Measurements from ENCODE around the gene SCAMP4. TPM values are rescaled to one million over a fixed set of nuclear protein-coding genes. Genes with fewer than 3 reads are reported as not detected.
A peak's percentile ranks its signal among the peaks of the same experiment; 100 is the strongest.

SCAMP4 gene
- polyA plus RNA-seq = 10 to 100 TPM; 31.3 to 39.4 (median 36.0) TPM
- long read RNA-seq, donor 1 = 0 reads
- long read RNA-seq, donor 2, partial matches to known transcripts = 0 of 4 reads
- long read RNA-seq, donor 2, other reads (novel, unspliced or antisense) = 0 of 4 reads
- long read RNA-seq, donor 3, transcript SCAMP4-201 (7 exons, 2,684 nt) = major isoform, 5 of 16 reads
- long read RNA-seq, donor 3, partial matches to known transcripts = 5 of 16 reads
- long read RNA-seq, donor 3, other reads (novel, unspliced or antisense) = 0 of 16 reads
- long read RNA-seq, donor 4 = 0 reads
- long read RNA-seq, donor 5, partial matches to known transcripts = 0 of 1 reads
- long read RNA-seq, donor 5, other reads (novel, unspliced or antisense) = 0 of 1 reads
- long read RNA-seq, donor 6, partial matches to known transcripts = 14 of 18 reads
- long read RNA-seq, donor 6, other reads (novel, unspliced or antisense) = 0 of 18 reads
- long read RNA-seq, donor 7, partial matches to known transcripts = 0 of 8 reads
- long read RNA-seq, donor 7, other reads (novel, unspliced or antisense) = 0 of 8 reads
- long read RNA-seq, donor 8, partial matches to known transcripts = 0 of 2 reads
- long read RNA-seq, donor 8, other reads (novel, unspliced or antisense) = 0 of 2 reads
- long read RNA-seq, donor 9, partial matches to known transcripts = 0 of 2 reads
- long read RNA-seq, donor 9, other reads (novel, unspliced or antisense) = 0 of 2 reads
- long read RNA-seq, donor 10, transcript SCAMP4-207 (2 exons, 2,973 nt) = major isoform, 7 of 16 reads
- long read RNA-seq, donor 10, transcript SCAMP4-201 (7 exons, 2,684 nt) = major isoform, 7 of 16 reads
- long read RNA-seq, donor 10, partial matches to known transcripts = 0 of 16 reads
- long read RNA-seq, donor 10, other reads (novel, unspliced or antisense) = 0 of 16 reads

GRCh38 chr19:1905110-1905862, at the start of gene SCAMP4, which contains the start of gene ADAT3:
Gene SCAMP4 (plus strand): TSS chr19:1905399. CDS start chr19:1915020, 9,621 bp downstream.
Gene ADAT3 (plus strand): TSS chr19:1905399. CDS start chr19:1912048, 6,649 bp downstream.
- H3K4me1 ChIP-seq (ENCODE audit: control insufficient read depth in 3 of 3, insufficient read depth in 2 of 3, low read depth in 1 of 3, low read length in 2 of 3) = peaks cover 3 to 26% (median 3%) of the 10 kb centered on the region in 3 donors
- WGBS, 3 donors = 0 to 2% (median 1%) methylated on average over 56 to 92 of the region's 92 CpGs
- FAIRE-seq (no peak), DNase-seq (peak; percentile 99)
- peak within 1 kb of the TSS; percentile 35 to 87 (median 84) for H3K27ac ChIP-seq (ENCODE audit: low read depth in 1 of 3, low read length in 2 of 3)
- H3K4me3 ChIP-seq (ENCODE audit: low read depth in 1 of 3, low read length in 3 of 3) = peak within 1 kb of the TSS; percentile 51 to 80 (median 72)
- no peaks in the 10 kb centered on the region for H3K27me3 ChIP-seq (ENCODE audit: control insufficient read depth in 3 of 3, insufficient read depth in 3 of 3, low read length in 3 of 3)
- H3K36me3 ChIP-seq (ENCODE audit: control insufficient read depth in 3 of 3, insufficient read depth in 2 of 3, low read depth in 1 of 3, low read length in 3 of 3) = peaks cover 0 to 34% (median 0%) of the 10 kb centered on the region in 3 donors
- peaks cover 0 to 4% of the 10 kb centered on the region in 2 donors for H3K9me3 ChIP-seq (ENCODE audit: control insufficient read depth in 2 of 2, insufficient read depth in 1 of 2, low read depth in 1 of 2, low read length in 1 of 2)

- no peak for FAIRE-seq
- H3K36me3 ChIP-seq (ENCODE audit: control insufficient read depth in 3 of 3, insufficient read depth in 2 of 3, low read depth in 1 of 3, low read length in 3 of 3) = peaks cover 0 to 38% (median 0%) of the 10 kb centered on the region in 3 donors
- H3K4me1 ChIP-seq (ENCODE audit: control insufficient read depth in 3 of 3, insufficient read depth in 2 of 3, low read depth in 1 of 3, low read length in 2 of 3) = peaks cover 24 to 89% (median 32%) of the 10 kb centered on the region in 3 donors
- peak in 1 of 2 donors; percentile 49 for DNase-seq
- no peaks in the 10 kb centered on the region for H3K27me3 ChIP-seq (ENCODE audit: control insufficient read depth in 3 of 3, insufficient read depth in 3 of 3, low read length in 3 of 3)
- WGBS, 3 donors = 9 to 13% (median 11%) methylated on average over 13 of the region's 13 CpGs
- H3K27ac ChIP-seq (ENCODE audit: low read depth in 1 of 3, low read length in 2 of 3) = peak overlapping the region; percentile 96 to 98 (median 96)
- peak overlapping the region in 2 of 3 donors; percentile 3 to 62 for H3K4me3 ChIP-seq (ENCODE audit: low read depth in 1 of 3, low read length in 3 of 3)
- no peaks in the 10 kb centered on the region for H3K9me3 ChIP-seq (ENCODE audit: control insufficient read depth in 2 of 2, insufficient read depth in 1 of 2, low read depth in 1 of 2, low read length in 1 of 2)
Measured at GRCh38 chr19:1855828-1856255, 49.4 kb upstream of the SCAMP4 start.

- WGBS, 3 donors = 21 to 27% (median 25%) methylated on average over 6 of the region's 6 CpGs
- Histone ChIP-seq H3K4me1 (ENCODE audit: control insufficient read depth in 3 of 3, insufficient read depth in 2 of 3, low read depth in 1 of 3, low read length in 2 of 3) (peaks cover 27 to 92% (median 35%) of the 10 kb centered on the region in 3 donors), H3K27ac (ENCODE audit: low read depth in 1 of 3, low read length in 2 of 3) (peak overlapping the region; percentile 96 to 98 (median 96))
Measured at GRCh38 chr19:1856345-1856697, 48.9 kb upstream of the SCAMP4 start.

GRCh38 chr19:1856698-1857603, 48.2 kb upstream of the SCAMP4 start:
- H3K36me3 ChIP-seq (ENCODE audit: control insufficient read depth in 3 of 3, insufficient read depth in 2 of 3, low read depth in 1 of 3, low read length in 3 of 3) = peaks cover 0 to 39% (median 0%) of the 10 kb centered on the region in 3 donors
- peak overlapping the region; percentile 96 to 98 (median 96) for H3K27ac ChIP-seq (ENCODE audit: low read depth in 1 of 3, low read length in 2 of 3)
- H3K4me3 ChIP-seq (ENCODE audit: low read depth in 1 of 3, low read length in 3 of 3) = peak overlapping the region; percentile 31 to 62 (median 46)
- no peaks in the 10 kb centered on the region for H3K27me3 ChIP-seq (ENCODE audit: control insufficient read depth in 3 of 3, insufficient read depth in 3 of 3, low read length in 3 of 3)
- FAIRE-seq (no peak), DNase-seq (peak; percentile 96 to 97)
- H3K4me1 ChIP-seq (ENCODE audit: control insufficient read depth in 3 of 3, insufficient read depth in 2 of 3, low read depth in 1 of 3, low read length in 2 of 3) = peaks cover 27 to 94% (median 40%) of the 10 kb centered on the region in 3 donors
- WGBS, 3 donors = 1 to 2% (median 2%) methylated on average over 44 to 73 of the region's 73 CpGs
- no peaks in the 10 kb centered on the region for H3K9me3 ChIP-seq (ENCODE audit: control insufficient read depth in 2 of 2, insufficient read depth in 1 of 2, low read depth in 1 of 2, low read length in 1 of 2)

More at GRCh38 chr19:1856345-1856697, 48.9 kb upstream of the SCAMP4 start:
- no peaks in the 10 kb centered on the region for H3K9me3 ChIP-seq (ENCODE audit: control insufficient read depth in 2 of 2, insufficient read depth in 1 of 2, low read depth in 1 of 2, low read length in 1 of 2)
- H3K4me3 ChIP-seq (ENCODE audit: low read depth in 1 of 3, low read length in 3 of 3) = peak overlapping the region; percentile 31 to 62 (median 46)
- no peaks in the 10 kb centered on the region for H3K27me3 ChIP-seq (ENCODE audit: control insufficient read depth in 3 of 3, insufficient read depth in 3 of 3, low read length in 3 of 3)
- H3K36me3 ChIP-seq (ENCODE audit: control insufficient read depth in 3 of 3, insufficient read depth in 2 of 3, low read depth in 1 of 3, low read length in 3 of 3) = peaks cover 0 to 38% (median 0%) of the 10 kb centered on the region in 3 donors
- no peak for DNase-seq
- no peak for FAIRE-seq

GRCh38 chr19:1857648-1858326, 47.4 kb upstream of the SCAMP4 start:
- Histone ChIP-seq H3K27me3 (ENCODE audit: control insufficient read depth in 3 of 3, insufficient read depth in 3 of 3, low read length in 3 of 3) (no peaks in the 10 kb centered on the region), H3K9me3 (ENCODE audit: control insufficient read depth in 2 of 2, insufficient read depth in 1 of 2, low read depth in 1 of 2, low read length in 1 of 2) (no peaks in the 10 kb centered on the region), H3K4me1 (ENCODE audit: control insufficient read depth in 3 of 3, insufficient read depth in 2 of 3, low read depth in 1 of 3, low read length in 2 of 3) (peaks cover 27 to 86% (median 40%) of the 10 kb centered on the region in 3 donors), H3K4me3 (ENCODE audit: low read depth in 1 of 3, low read length in 3 of 3) (peak overlapping the region in 2 of 3 donors; percentile 46 to 62), H3K36me3 (ENCODE audit: control insufficient read depth in 3 of 3, insufficient read depth in 2 of 3, low read depth in 1 of 3, low read length in 3 of 3) (peaks cover 0 to 35% (median 0%) of the 10 kb centered on the region in 3 donors), H3K27ac (ENCODE audit: low read depth in 1 of 3, low read length in 2 of 3) (peak overlapping the region; percentile 95 to 98 (median 96))
- WGBS, 3 donors = 13 to 45% (median 34%) methylated on average over 14 to 16 of the region's 16 CpGs
- FAIRE-seq (no peak), DNase-seq (peak; percentile 41 to 83)

GRCh38 chr19:1858412-1859081, 46.7 kb upstream of the SCAMP4 start:
- H3K36me3 ChIP-seq (ENCODE audit: control insufficient read depth in 3 of 3, insufficient read depth in 2 of 3, low read depth in 1 of 3, low read length in 3 of 3) = peaks cover 0 to 27% (median 0%) of the 10 kb centered on the region in 3 donors
- WGBS, 3 donors = 27 to 56% (median 42%) methylated on average over 9 to 10 of the region's 10 CpGs
- no peaks in the 10 kb centered on the region for H3K27me3 ChIP-seq (ENCODE audit: control insufficient read depth in 3 of 3, insufficient read depth in 3 of 3, low read length in 3 of 3)
- H3K9me3 ChIP-seq (ENCODE audit: control insufficient read depth in 2 of 2, insufficient read depth in 1 of 2, low read depth in 1 of 2, low read length in 1 of 2) = no peaks in the 10 kb centered on the region
- peak overlapping the region; percentile 95 to 98 (median 96) for H3K27ac ChIP-seq (ENCODE audit: low read depth in 1 of 3, low read length in 2 of 3)
- no peak overlapping the region for H3K4me3 ChIP-seq (ENCODE audit: low read depth in 1 of 3, low read length in 3 of 3)
- no peak for DNase-seq
- FAIRE-seq = no peak
- peaks cover 26 to 79% (median 38%) of the 10 kb centered on the region in 3 donors for H3K4me1 ChIP-seq (ENCODE audit: control insufficient read depth in 3 of 3, insufficient read depth in 2 of 3, low read depth in 1 of 3, low read length in 2 of 3)
